Thyroid gland (tissue), 4 donors: ENCODE measurements around the gene NOB1. TPM values are rescaled to one million over a fixed set of nuclear protein-coding genes. Genes with fewer than 3 reads are reported as not detected.

Source experiments
- DNase-seq, 2 donors: peaks; one replicate each; pipeline ENCODE4 v3.0.0-alpha.2; 2019
- H3K27ac ChIP-seq, 3 donors: fragments of 200-600 bp; sonication (generic); 1 replicate in 2 of 3; 2 replicates in 1 of 3; pipeline ENCODE4 v1.5.1; 2016 to 2019; ENCODE audit warnings: mild to moderate bottlenecking in 1 of 3, moderate library complexity in 1 of 3
- H3K27me3 ChIP-seq: fragments of 200-600 bp; sonication (generic); one replicate; pipeline ENCODE4 v1.5.1; 2019
- H3K36me3 ChIP-seq, 2 donors: fragments of 200-600 bp; sonication (generic); one replicate each; pipeline ENCODE4 v1.5.1; 2016 to 2019
- H3K4me1 ChIP-seq, 2 donors: fragments of 200-600 bp; sonication (generic); one replicate each; pipeline ENCODE4 v1.5.1; 2017 to 2019
- H3K4me3 ChIP-seq, 3 donors: fragments of 200-600 bp; sonication (generic); replicated peaks in 1 of 3; 1 replicate in 2 of 3; 2 replicates in 1 of 3; pipeline ENCODE4 v1.5.1; 2016; ENCODE audit warnings: mild to moderate bottlenecking in 1 of 3
- H3K9me3 ChIP-seq: fragments of 200-600 bp; sonication (generic); one replicate; pipeline ENCODE4 v1.5.1; 2017
- CTCF ChIP-seq, 6 experiments: fragments of 200-600 bp in 3 of 6; fragments of 450-650 bp in 3 of 6; sonication (generic) in 3 of 6; IDR thresholded peaks; one replicate each; pipeline ENCODE4 v1.5.1; 2016 to 2019; ENCODE audit warnings: antibody characterized with exemption in 6 of 6, mild to moderate bottlenecking in 2 of 6, inconsistent platforms in 1 of 6, moderate library complexity in 1 of 6
- POLR2A ChIP-seq, 2 donors: fragments of 450-650 bp; IDR thresholded peaks; one replicate each; pipeline ENCODE4 v1.6.1; 2017; ENCODE audit warnings: antibody characterized with exemption in 2 of 2, mild to moderate bottlenecking in 2 of 2, moderate library complexity in 1 of 2
- WGBS, 2 donors: methylation state at CpG; one replicate each; pipeline ENCODE4 v1.1.5; 2017; 5-methylcytosine and 5-hydroxymethylcytosine counted together
- intact Hi-C: fragments of 100-400 bp; cut with DNase I; formaldehyde crosslinking; loops from one replicate; pipeline ENCODE4 v1.15.1; 2023
- total RNA-seq, 4 donors: library from RNA; depleted of rRNA; stranded (reverse); fragments of >200 nt; gene quantifications; one replicate each; pipeline ENCODE4 v1.2.3, GENCODE V29; 2016

NOB1 gene
- total RNA-seq, 4 donors from 2014 or later, result 37.4 to 51.2 (median 43.1) TPM

- Histone ChIP-seq H3K9me3 (no peaks in the 10 kb centered on the region), H3K4me3 (peak within 1 kb of the TSS; percentile 27 to 66 (median 33)), H3K4me1 (peaks cover 45 to 46% of the 10 kb centered on the region in 2 donors), H3K27ac (peak within 1 kb of the TSS; percentile 84 to 92 (median 89)), H3K36me3 (no peaks in the 10 kb centered on the region), H3K27me3 (no peaks in the 10 kb centered on the region)
- WGBS, 2 donors, result 1 to 2% methylated on average over 24 to 28 of the region's 31 CpGs
- peak; percentile 98 for DNase-seq
- TF ChIP-seq POLR2A (IDR thresholded peaks at IDR 0.05), result peak; percentile 80 to 93
- no peak for TF ChIP-seq CTCF (IDR thresholded peaks at IDR 0.05)
- intact Hi-C loops, result no loop called here
Measured at GRCh38 chr16:69726313-69727060, 28.2 kb downstream of the NOB1 start, which contains the start of gene NQO1. TSS of gene NQO1 (minus strand) at chr16:69726560. CDS start at chr16:69726439, 121 bp downstream.

GRCh38 chr16:69725480-69726312 lies 29.0 kb downstream of the NOB1 start:
- peak; percentile 15 to 18 for DNase-seq
- Histone ChIP-seq H3K27ac (peak overlapping the region; percentile 84 to 92 (median 89)), H3K36me3 (no peaks in the 10 kb centered on the region), H3K4me1 (peaks cover 45 to 46% of the 10 kb centered on the region in 2 donors), H3K9me3 (no peaks in the 10 kb centered on the region), H3K27me3 (no peaks in the 10 kb centered on the region), H3K4me3 (peak overlapping the region; percentile 27 to 66 (median 33))
- no peak for TF ChIP-seq CTCF (IDR thresholded peaks at IDR 0.05)
- TF ChIP-seq POLR2A (IDR thresholded peaks at IDR 0.05), result no peak
- WGBS, 2 donors, result 65 to 69% methylated on average over 32 of the region's 32 CpGs
- intact Hi-C loops, result no loop called here

GRCh38 chr16:69724981-69725479 lies 29.7 kb downstream of the NOB1 start:
- TF ChIP-seq POLR2A (IDR thresholded peaks at IDR 0.05) (no peak), CTCF (IDR thresholded peaks at IDR 0.05) (no peak)
- Histone ChIP-seq H3K4me3 (peak overlapping the region in 1 of 3 donors; percentile 33), H3K36me3 (no peaks in the 10 kb centered on the region), H3K27me3 (no peaks in the 10 kb centered on the region), H3K9me3 (no peaks in the 10 kb centered on the region), H3K27ac (peak overlapping the region; percentile 84 to 92 (median 89)), H3K4me1 (peaks cover 45 to 46% of the 10 kb centered on the region in 2 donors)
- no peak for DNase-seq
- intact Hi-C loops, result no loop called here
- WGBS, 2 donors, result 63 to 64% methylated on average over 6 of the region's 6 CpGs

- intact Hi-C loops, result no loop called here
- no peak for DNase-seq
- whole genome bisulfite sequencing, 2 donors, result 90 to 94% methylated on average over 2 of the region's 2 CpGs
- peak overlapping the region in 1 of 3 donors; percentile 33 for H3K4me3 ChIP-seq
- H3K27me3 ChIP-seq, result no peaks in the 10 kb centered on the region
- peaks cover 4 to 5% of the 10 kb centered on the region in 2 donors for H3K36me3 ChIP-seq
- no peaks in the 10 kb centered on the region for H3K9me3 ChIP-seq
- no peak for TF ChIP-seq CTCF (IDR thresholded peaks at IDR 0.05)
- no peak for TF ChIP-seq POLR2A (IDR thresholded peaks at IDR 0.05)
- H3K27ac ChIP-seq, result peak overlapping the region; percentile 84 to 92 (median 89)
- H3K4me1 ChIP-seq, result peaks cover 41 to 46% of the 10 kb centered on the region in 2 donors
Measured at GRCh38 chr16:69724414-69724873, 30.3 kb downstream of the NOB1 start.
